GM21423 (cell line): Measurements from ENCODE around the gene DAD1.
A peak's percentile ranks its signal among the peaks of the same experiment; 100 is the strongest.
"Not testable (repeated sequence)": the region's sequence is repeated elsewhere in the genome, so short reads cannot be mapped to it uniquely, and the experiment has no call there.

Experiments used
- ATAC-seq: cut with Tn5 transposase; IDR thresholded peaks from one replicate; pipeline ENCODE4 v1.9.1; 2021; ENCODE audit warnings: mild to moderate bottlenecking, moderate library complexity; ENCODE audit not compliant: unreplicated experiment

DAD1 gene

DNA sequence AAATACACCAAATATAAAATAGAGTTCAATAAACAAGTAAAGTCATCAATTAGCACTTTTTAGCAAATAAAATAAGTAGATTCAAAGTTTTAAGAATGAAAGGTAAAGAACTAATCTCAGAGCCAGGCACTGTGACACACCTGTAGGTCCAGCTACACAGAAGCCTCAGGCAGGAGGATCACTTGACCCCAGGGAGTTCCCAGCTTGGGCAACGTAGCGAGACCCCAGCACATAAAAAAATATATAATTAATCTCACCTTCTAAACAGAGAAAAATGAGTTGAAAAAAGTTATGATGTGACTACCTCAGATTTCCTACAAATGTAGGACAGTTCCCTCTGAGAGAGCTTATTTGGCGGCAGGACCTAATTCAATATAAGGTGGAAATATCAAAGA, 19.3 kb downstream of the DAD1 start:
- ATAC-seq, result no peak

DNA sequence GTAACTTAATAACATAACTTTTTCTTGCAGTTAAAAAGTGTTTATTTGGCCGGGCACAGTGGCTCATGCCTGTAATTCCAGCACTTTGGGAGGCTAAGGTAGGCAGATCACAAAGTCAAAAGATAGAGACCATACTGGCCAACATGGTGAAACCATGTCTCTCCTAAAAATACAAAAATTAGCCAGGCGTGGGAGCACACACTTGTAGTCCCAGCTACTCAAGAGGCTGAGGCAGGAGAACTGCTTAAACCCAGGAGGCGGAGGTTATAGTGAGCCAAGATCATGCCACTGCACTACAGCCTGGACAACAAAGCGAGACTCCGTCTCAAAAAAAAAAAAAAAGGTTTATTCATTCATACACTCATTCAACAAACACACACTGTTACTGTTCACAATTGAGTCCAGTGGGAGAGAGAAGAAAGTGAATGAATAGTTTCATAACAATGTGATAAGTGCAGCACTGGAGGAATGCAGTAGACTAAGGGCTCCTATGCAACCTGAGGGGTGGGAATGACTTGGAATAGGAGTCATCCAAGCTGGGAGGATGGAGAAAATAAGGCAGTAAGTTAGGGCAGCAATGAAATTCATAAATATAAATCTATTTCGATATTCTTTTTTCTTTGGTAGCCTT, 19.8 kb downstream of the DAD1 start:
- no peak for ATAC-seq

DNA sequence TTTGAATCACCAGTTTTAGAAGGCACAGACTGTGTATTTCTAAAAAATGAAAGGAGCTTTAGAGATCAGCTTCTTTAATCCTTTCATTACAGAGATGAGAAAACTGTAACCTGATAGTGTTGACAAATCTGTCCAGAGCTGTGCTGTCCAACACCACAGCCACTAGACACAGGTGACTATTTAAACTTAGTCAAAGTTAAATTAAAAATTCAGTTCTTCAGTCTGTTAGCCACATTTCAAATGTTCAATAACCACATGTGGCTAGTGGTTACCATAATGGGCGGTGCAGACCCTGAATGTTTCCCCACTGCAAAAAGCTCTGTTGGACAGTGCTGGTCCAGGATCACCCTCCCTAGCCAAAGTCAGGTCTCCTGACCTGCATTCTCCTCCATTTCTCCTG, 21.6 kb downstream of the DAD1 start:
- ATAC-seq, result no peak

GRCh38 chr14:22566845-22567244, 22.2 kb downstream of the DAD1 start:
- no peak for ATAC-seq

GRCh38 chr14:22566266-22566665, 22.8 kb downstream of the DAD1 start:
- not testable (repeated sequence) for ATAC-seq

DNA sequence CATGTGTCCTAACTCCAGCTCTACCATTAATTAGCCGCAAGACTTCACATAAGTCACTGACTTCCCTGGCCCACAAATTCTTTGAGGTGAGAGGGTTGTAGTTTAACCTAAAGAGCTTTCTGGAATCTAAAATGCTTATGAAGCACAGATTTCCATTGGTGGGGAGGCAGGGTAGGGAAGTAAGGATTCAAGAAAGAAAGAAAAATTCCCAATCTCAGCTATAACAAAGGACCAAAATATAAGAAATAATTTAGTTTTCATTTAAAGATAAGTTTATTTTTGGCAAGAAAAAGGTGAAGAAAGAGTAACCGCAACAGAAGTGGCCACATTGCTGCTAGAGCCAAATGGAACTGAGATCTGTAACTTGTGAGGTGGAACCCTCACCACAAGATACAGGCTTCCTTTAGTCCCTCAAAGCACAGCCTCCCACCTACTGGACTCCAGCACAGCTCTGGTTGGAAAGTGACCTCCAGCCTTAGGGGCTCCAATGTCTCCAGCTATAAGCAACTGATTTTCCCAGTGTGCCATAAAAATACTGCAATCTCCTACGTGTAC, 23.6 kb downstream of the DAD1 start:
- ATAC-seq, result peak; percentile 33

GRCh38 chr14:22564463-22564862, 24.6 kb downstream of the DAD1 start:
- no peak for ATAC-seq

GRCh38 chr14:22563987-22564386, 25.0 kb downstream of the DAD1 start:
- ATAC-seq, result no peak

GRCh38 chr14:22561661-22562579, 27.1 kb downstream of the DAD1 start:
- ATAC-seq, result no peak

GRCh38 chr14:22561366-22561660, 27.7 kb downstream of the DAD1 start:
- no peak for ATAC-seq

DNA sequence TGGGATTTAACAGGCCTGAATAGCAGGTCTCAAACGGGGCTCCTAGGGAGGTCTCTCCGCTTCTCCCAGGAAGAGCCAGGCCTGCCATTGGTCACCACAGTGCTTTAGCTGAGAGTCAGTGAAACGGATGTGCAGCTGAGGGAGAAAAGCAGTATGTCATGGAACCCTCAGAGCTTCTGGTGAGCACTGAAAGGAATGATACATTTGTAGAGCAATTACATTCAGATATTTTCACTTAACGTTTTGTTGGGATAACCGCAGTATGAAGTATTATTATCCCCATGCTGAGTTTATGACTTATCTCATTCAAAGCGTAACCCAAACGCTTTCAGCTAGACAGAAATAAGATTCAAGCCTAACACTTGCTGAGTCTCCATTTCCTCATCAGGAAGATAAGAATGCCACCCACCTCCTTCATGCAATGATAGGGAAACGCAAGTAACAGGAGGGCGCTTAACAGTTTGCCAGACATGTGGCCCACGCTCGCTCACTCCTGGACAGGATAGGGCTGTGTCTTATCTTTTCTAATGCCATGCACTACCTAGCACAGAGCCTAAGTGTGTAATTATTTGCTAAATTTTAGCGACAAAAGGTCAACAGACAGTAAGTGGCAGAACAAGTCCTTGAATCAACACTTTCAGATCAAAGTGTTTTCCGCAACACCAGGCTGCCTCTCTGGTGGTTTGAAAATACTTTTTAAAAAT, 28.2 kb downstream of the DAD1 start:
- no peak for ATAC-seq

GRCh38 chr14:22559041-22559440, 30.0 kb downstream of the DAD1 start:
- no peak for ATAC-seq

GRCh38 chr14:22558221-22558913, 30.7 kb downstream of the DAD1 start:
- no peak for ATAC-seq

DNA sequence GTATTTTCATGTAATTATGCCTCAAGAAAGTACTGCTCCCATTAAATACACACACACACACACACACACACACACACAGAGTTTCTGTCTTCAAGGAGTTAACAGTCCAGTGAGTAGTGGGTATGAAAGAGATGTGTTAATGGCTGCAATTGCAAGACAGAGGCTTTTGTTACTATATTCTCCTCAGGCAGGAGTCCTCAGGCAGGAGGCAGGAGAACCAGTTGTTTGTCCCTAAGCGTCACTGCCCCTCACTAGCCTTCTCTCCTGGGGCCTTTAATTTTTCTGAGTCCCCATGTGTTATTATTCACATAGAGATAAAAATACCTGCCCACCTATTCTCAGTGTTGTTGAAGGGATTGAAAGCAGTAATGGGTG, 31.2 kb downstream of the DAD1 start:
- no peak for ATAC-seq

DNA sequence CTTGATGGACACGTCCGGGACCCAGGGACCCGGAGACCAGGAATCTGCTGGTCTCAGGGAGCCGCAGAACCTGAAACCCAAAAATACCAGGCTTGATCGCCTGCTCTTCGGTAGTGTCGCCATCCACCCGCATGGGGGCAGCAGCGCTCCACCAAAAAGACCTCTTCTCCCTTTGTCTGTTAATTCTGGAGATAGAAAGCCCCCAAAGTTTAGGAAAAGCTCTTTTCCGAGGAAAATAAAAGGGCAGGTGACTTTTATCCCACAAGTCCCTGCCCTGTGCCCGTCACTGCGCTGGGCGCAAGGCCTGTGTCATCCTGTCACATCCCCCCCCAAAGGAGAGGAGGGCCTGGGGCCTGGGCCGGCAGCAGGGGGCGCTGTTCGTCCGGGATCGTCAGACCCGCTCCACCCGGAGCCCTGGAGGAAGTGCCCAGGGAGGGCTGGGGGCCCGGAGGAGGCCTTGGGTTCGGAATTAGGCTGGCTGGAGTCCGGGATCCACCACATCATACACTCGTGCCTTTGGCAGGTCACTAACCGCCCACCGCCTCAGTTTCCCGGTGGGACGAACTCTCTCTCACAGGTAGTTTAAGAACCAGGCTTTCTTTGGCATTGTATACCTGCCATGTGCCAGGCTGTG, 31.9 kb downstream of the DAD1 start:
- peak; percentile 27 for ATAC-seq

DNA sequence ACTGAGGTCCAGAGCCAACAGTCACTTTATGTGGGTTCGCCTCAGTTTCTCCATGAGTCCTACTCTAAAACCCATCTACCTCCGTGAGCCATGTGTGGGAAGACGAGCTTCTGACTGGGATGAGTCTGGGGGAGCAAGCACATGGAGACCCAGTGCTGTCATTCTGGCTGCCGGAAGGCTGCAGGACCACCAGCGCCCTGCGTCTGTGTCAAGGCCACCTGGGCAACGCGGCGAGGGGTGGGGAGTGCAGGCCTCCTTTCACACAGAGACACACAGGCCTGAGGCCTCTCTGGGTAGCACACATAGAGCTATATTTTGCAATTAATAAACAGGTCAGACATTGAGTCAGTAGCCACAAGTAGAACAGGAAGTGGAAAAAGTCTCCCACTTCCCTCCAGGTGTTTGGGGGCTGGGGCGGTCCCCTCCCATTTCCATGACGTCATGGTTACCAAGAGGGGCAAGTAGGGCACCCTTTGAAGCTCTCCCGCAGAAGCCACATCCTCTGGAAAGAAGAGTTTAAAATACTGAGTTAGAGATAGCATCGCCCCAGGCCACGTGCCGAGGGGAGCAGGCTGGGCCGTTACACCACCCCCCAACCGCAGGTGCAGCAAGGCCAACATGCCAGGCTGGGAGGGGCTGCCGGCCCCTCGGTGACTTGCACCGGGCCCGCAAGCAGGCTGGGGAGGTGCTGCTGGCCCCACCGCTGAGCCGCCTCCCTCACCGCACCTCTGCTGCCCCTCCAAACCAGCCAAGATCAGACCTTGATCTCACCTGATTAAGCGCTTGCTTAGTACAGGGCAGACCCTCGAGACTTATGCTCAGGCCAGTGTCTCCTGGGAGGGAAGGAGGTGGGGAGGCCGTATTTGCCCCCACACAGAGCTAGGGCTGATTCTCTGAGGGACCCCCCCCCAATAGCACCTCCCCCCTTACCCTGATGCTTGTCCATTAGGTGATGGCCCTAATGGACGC, 32.7 kb downstream of the DAD1 start:
- ATAC-seq, result peak; percentile 70

GRCh38 chr14:22555384-22556011, 33.5 kb downstream of the DAD1 start:
- peak; percentile 7 for ATAC-seq

DNA sequence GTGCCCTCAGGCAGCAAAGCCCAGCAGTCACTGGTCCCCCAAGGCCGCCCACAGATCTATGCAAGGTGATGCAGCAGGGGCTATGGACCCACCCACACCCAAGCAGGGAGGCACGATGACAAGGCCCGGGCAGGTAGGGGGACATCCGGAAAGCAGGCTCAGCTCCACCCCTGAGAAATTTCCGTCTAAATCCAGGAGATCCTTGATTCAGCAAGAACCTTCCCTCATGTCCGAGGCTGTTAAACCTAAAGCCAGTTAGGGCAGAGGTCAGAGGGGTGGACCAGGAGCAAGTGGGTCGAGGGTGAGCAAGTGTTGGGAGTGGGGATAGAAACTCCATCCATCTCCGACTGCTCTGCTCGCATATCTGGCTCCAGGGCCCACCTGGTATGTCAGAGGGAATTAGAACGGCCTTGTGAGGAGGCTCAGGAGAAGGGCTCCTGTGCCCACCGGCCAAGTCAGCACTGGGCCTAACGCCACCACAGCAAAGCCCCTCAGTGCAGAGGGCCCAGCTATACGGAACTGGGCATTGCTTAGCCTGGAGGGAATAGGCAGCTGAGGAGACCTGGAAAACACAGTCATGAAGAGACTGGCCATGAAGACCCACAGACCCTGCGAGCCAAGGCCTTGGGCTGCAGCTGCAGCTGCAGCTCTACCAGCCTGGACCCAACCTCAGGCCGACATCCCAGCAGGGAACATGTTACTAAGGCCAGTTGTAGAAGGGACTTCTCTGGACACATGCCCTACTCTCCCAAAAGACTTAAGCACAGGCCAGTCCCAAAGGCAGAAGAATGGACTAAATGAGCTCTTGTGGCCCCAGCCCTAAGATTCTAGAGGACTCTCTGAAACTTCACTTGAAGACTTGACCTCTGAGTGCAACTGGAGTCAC, 34.3 kb downstream of the DAD1 start:
- ATAC-seq, result no peak
